GM11168 (cell line): Measurements from ENCODE around the gene SIGLEC11.

Source experiments
- in situ Hi-C: fragments of 300-500 bp; cut with MboI; formaldehyde crosslinking; loops from one replicate; pipeline ENCODE4 v1.12.0; 2022; ENCODE audit warnings: low sequenced_read_pairs; ENCODE audit not compliant: unreplicated experiment

The SIGLEC11 gene

GRCh38 chr19:49911381-49912145 lies 49.4 kb downstream of the SIGLEC11 start:
- in situ Hi-C loops = no loop called here

- in situ Hi-C loops = no loop called here
Measured at GRCh38 chr19:49910179-49910578, 50.8 kb downstream of the SIGLEC11 start.

GRCh38 chr19:49908480-49909420 lies 52.2 kb downstream of the SIGLEC11 start:
- in situ Hi-C loops = no loop called here

DNA sequence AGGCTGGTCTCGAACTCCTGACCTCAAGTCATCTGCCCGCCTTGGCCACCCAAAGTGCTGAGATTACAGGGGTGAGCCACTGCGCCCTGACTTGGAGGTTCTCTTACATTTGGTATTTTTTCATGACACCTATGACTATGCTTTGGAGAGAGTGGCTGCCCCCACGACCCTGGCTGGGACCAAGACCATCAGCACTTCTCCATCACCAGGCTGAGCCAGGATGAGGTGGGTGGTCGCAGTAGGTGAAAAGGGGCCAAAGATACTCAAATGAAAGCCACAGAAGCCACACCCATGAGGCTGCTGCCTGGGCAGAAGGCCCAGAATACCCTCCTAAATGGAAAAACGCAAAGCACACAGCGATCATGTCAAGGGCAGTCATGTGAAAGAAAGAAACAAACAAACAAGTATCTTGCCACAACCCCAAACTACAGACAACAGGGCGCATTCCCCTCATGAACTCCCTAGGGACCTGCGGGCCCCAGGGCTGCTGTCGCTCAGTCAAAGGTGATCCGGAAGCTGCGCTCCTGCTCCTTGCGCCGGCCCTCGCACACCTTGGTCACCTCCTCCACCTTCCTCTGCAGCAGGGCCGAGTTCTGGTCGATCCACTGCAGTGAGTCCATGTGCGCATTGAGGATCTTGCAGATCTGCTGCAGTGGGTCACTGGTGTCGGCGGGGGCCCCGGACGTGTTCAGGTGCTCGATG lies 53.1 kb downstream of the SIGLEC11 start:
- in situ Hi-C loops = no loop called here

GRCh38 chr19:49906879-49907564 lies 54.0 kb downstream of the SIGLEC11 start:
- in situ Hi-C loops = no loop called here

GRCh38 chr19:49904136-49904535 lies 56.8 kb downstream of the SIGLEC11 start:
- in situ Hi-C loops = no loop called here
